Embryonic facial prominence (tissue), 1 donor: Measurements from ENCODE around the gene ZDHHC16.
"Not testable (repeated sequence)": the region's sequence is repeated elsewhere in the genome, so short reads cannot be mapped to it uniquely, and the experiment has no call there.

Source experiments
- DNase-seq: peaks from one replicate; pipeline ENCODE4 v3.0.0-alpha.2; 2016; ENCODE audit errors: extremely low spot score

Gene ZDHHC16

GRCh38 chr10:97445722-97446639 lies at the start of gene ZDHHC16, which contains the start of gene EXOSC1:
Gene ZDHHC16, plus strand, starts transcription at chr10:97446175. Its CDS starts 5,501 bp downstream, at chr10:97451676.
Gene EXOSC1, minus strand, starts transcription at chr10:97446006. Its CDS starts 21 bp downstream, at chr10:97445985.
- peak; percentile 95 for DNase-seq

- DNase-seq: no peak
Observed at GRCh38 chr10:97399843-97400545, 46.0 kb upstream of the ZDHHC16 start.

- peak; percentile 98 for DNase-seq
Observed at GRCh38 chr10:97400665-97401454, 45.1 kb upstream of the ZDHHC16 start, which contains the start of gene RRP12. Gene RRP12, minus strand, starts transcription at chr10:97401340. Its CDS starts 109 bp downstream, at chr10:97401231.

GRCh38 chr10:97401455-97401919 lies 44.5 kb upstream of the ZDHHC16 start:
- no peak for DNase-seq

- DNase-seq: no peak
Observed at GRCh38 chr10:97404044-97404443, 41.9 kb upstream of the ZDHHC16 start.

- DNase-seq: no peak
Observed at GRCh38 chr10:97406064-97406463, 39.9 kb upstream of the ZDHHC16 start.

- not testable (repeated sequence) for DNase-seq
Observed at GRCh38 chr10:97406483-97406882, 39.5 kb upstream of the ZDHHC16 start.

GRCh38 chr10:97407211-97407951 lies 38.6 kb upstream of the ZDHHC16 start:
- peak; percentile 73 for DNase-seq

- DNase-seq: no peak
Observed at GRCh38 chr10:97407952-97408248, 38.1 kb upstream of the ZDHHC16 start.

- DNase-seq: no peak
Observed at GRCh38 chr10:97408496-97408992, 37.4 kb upstream of the ZDHHC16 start.

- DNase-seq: no peak
Observed at GRCh38 chr10:97411406-97411805, 34.6 kb upstream of the ZDHHC16 start.

GRCh38 chr10:97412891-97413304 lies 33.1 kb upstream of the ZDHHC16 start:
- DNase-seq: no peak

- DNase-seq: no peak
Observed at GRCh38 chr10:97416565-97416964, 29.4 kb upstream of the ZDHHC16 start.

GRCh38 chr10:97423757-97424098 lies 22.2 kb upstream of the ZDHHC16 start:
- DNase-seq: not testable (repeated sequence)

GRCh38 chr10:97425964-97426775 lies 19.8 kb upstream of the ZDHHC16 start, which contains the start of gene PGAM1:
Gene PGAM1, plus strand, starts transcription at chr10:97426191. Its CDS starts 117 bp downstream, at chr10:97426308.
- DNase-seq: peak; percentile 96

GRCh38 chr10:97426776-97427570 lies 19.0 kb upstream of the ZDHHC16 start:
- no peak for DNase-seq

- no peak for DNase-seq
Observed at GRCh38 chr10:97427571-97428179, 18.3 kb upstream of the ZDHHC16 start.

- no peak for DNase-seq
Observed at GRCh38 chr10:97428572-97428981, 17.4 kb upstream of the ZDHHC16 start.

GRCh38 chr10:97434055-97434454 lies 11.9 kb upstream of the ZDHHC16 start:
- no peak for DNase-seq
